ENCODE measurements around the gene DNMBP.
A peak's percentile ranks its signal among the peaks of the same experiment; 100 is the strongest.

DNA sequence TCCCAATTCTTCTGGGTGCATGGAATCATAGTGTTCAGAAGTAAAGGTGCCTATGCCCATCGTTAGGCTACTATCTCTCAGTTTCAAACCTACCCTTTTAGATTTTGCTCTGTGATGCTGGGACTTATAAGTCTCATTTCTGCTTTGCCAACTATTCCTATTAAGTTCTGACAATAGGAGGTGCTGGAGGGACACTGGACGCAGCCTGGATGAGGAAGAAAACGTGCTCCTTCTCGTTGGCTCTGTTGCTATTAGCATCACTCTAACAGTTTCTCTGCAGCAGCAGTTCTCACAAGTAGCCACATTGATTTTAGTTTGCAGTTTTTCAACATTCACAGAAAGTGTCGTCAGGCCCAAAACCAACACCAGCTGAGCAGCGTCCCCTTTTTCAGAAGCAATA, 154.9 kb downstream of the DNMBP start:
- TF ChIP-seq, protein P1, sequence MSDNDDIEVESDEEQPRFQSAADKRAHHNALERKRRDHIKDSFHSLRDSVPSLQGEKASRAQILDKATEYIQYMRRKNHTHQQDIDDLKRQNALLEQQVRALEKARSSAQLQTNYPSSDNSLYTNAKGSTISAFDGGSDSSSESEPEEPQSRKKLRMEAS (IDR thresholded peaks at IDR 0.05) = 0 out of 2 replicates have a peak, but pooled peaks have one; percentile 31
- TF ChIP-seq, protein P2, sequence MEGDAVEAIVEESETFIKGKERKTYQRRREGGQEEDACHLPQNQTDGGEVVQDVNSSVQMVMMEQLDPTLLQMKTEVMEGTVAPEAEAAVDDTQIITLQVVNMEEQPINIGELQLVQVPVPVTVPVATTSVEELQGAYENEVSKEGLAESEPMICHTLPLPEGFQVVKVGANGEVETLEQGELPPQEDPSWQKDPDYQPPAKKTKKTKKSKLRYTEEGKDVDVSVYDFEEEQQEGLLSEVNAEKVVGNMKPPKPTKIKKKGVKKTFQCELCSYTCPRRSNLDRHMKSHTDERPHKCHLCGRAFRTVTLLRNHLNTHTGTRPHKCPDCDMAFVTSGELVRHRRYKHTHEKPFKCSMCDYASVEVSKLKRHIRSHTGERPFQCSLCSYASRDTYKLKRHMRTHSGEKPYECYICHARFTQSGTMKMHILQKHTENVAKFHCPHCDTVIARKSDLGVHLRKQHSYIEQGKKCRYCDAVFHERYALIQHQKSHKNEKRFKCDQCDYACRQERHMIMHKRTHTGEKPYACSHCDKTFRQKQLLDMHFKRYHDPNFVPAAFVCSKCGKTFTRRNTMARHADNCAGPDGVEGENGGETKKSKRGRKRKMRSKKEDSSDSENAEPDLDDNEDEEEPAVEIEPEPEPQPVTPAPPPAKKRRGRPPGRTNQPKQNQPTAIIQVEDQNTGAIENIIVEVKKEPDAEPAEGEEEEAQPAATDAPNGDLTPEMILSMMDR (IDR thresholded peaks at IDR 0.05 in 2 of 3, conservative IDR thresholded peaks at IDR 0.05 in 1 of 3; ENCODE audit: borderline replicate concordance in 1 of 3, insufficient read depth in 1 of 3, low read depth in 2 of 3, low read length in 2 of 3) = peak; percentile 60 to 81 (median 71)
- TF ChIP-seq SP1 (IDR thresholded peaks at IDR 0.05; ENCODE audit: low read depth) (no peak), ZBTB33 (IDR thresholded peaks at IDR 0.05; ENCODE audit: extremely low read depth, insufficient replicate concordance, low read length) (no peak), ATF3 (IDR thresholded peaks at IDR 0.05) (no peak), TCF7L2 (IDR thresholded peaks at IDR 0.05; ENCODE audit: borderline replicate concordance, extremely low read depth, insufficient read depth, insufficient read length) (no peak), POLR2A (IDR thresholded peaks at IDR 0.05; ENCODE audit: borderline replicate concordance, extremely low read depth, insufficient read depth, insufficient read length) (no peak), EZH2 (IDR thresholded peaks at IDR 0.05) (no peak), CEBPB (IDR thresholded peaks at IDR 0.05; ENCODE audit: low read depth) (no peak), POLR2AphosphoS5 (IDR thresholded peaks at IDR 0.05; ENCODE audit: low read depth, low read length) (no peak), YY1 (IDR thresholded peaks at IDR 0.05; ENCODE audit: extremely low read depth, insufficient replicate concordance, low read depth, low read length) (no peak)
